Muscle of leg (tissue), 11 donors: ENCODE measurements around the gene SEMA3E. TPM values are rescaled to one million over a fixed set of nuclear protein-coding genes. Genes with fewer than 3 reads are reported as not detected.

Experiments used
- DNase-seq: peaks from one replicate; pipeline ENCODE4 v3.0.0; 2013
- H3K27ac ChIP-seq: one replicate; pipeline ENCODE4 v1.5.1; 2013; ENCODE audit warnings: mild to moderate bottlenecking, low read length, control low read depth
- H3K27me3 ChIP-seq: one replicate; pipeline ENCODE4 v1.6.1; 2013; ENCODE audit warnings: low read length; ENCODE audit not compliant: control insufficient read depth, insufficient read depth
- H3K36me3 ChIP-seq: one replicate; pipeline ENCODE4 v1.6.1; 2013; ENCODE audit warnings: low read length; ENCODE audit not compliant: control insufficient read depth, insufficient read depth
- H3K4me1 ChIP-seq: one replicate; pipeline ENCODE4 v1.6.1; 2013; ENCODE audit warnings: low read length; ENCODE audit not compliant: control insufficient read depth, insufficient read depth
- H3K4me3 ChIP-seq: one replicate; pipeline ENCODE4 v1.5.1; 2013; ENCODE audit warnings: low read length, control low read depth
- H3K9me3 ChIP-seq: replicated peaks from 2 replicates; pipeline ENCODE4 v1.6.1; 2013; ENCODE audit warnings: low read depth, low read length; ENCODE audit not compliant: control insufficient read depth
- WGBS: methylation state at CpG from one replicate; pipeline ENCODE4 v1.1.5; 2013; ENCODE audit warnings: missing lambda C conversion rate; ENCODE audit not compliant: insufficient coverage; 5-methylcytosine and 5-hydroxymethylcytosine counted together
- polyA plus RNA-seq, 8 donors: library from polyadenylated mRNA; unstranded; fragments of 120-200 nt; gene quantifications; one replicate each; pipeline versions ENCODE4 v1.2.1 to v1.2.3, GENCODE V29; 2013; ENCODE audit warnings: inconsistent platforms in 1 of 8, low replicate concordance in 1 of 8; ENCODE audit not compliant: insufficient read length in 8 of 8, insufficient read depth in 1 of 8
- total RNA-seq: library from RNA; stranded (reverse); fragments of 120-200 nt; gene quantifications from one replicate; pipeline ENCODE4 v1.2.4, GENCODE V29; 2013

SEMA3E gene
- total and polyA plus RNA-seq, 9 donors: 2.2 to 5.8 (median 3.8) TPM

GRCh38 chr7:83502636-83503035, 146.3 kb downstream of the SEMA3E start:
- DNase-seq: no peak
- Histone ChIP-seq H3K27me3 (no peaks in the 10 kb centered on the region), H3K4me3 (no peak overlapping the region), H3K4me1 (no peaks in the 10 kb centered on the region), H3K36me3 (no peaks in the 10 kb centered on the region), H3K9me3 (no peaks in the 10 kb centered on the region), H3K27ac (no peak overlapping the region)
- WGBS: no CpG with 5 or more reads among the region's 2 CpGs

- no peak for DNase-seq
Observed at GRCh38 chr7:83494683-83495082, 154.3 kb downstream of the SEMA3E start.

GRCh38 chr7:83492802-83493201, 156.1 kb downstream of the SEMA3E start:
- H3K4me3 ChIP-seq: no peak overlapping the region
- H3K9me3 ChIP-seq: no peaks in the 10 kb centered on the region
- no peaks in the 10 kb centered on the region for H3K36me3 ChIP-seq
- no peaks in the 10 kb centered on the region for H3K27me3 ChIP-seq
- H3K27ac ChIP-seq: no peak overlapping the region
- no peaks in the 10 kb centered on the region for H3K4me1 ChIP-seq
- no peak for DNase-seq
- WGBS: 80% methylated on average over 1 of the region's 3 CpGs

More at GRCh38 chr7:83494683-83495082, 154.3 kb downstream of the SEMA3E start:
- H3K4me1 ChIP-seq: no peaks in the 10 kb centered on the region
- no peaks in the 10 kb centered on the region for H3K36me3 ChIP-seq
- WGBS: no CpG with 5 or more reads among the region's 2 CpGs
- H3K9me3 ChIP-seq: no peaks in the 10 kb centered on the region
- H3K27ac ChIP-seq: no peak overlapping the region
- no peaks in the 10 kb centered on the region for H3K27me3 ChIP-seq
- no peak overlapping the region for H3K4me3 ChIP-seq

GRCh38 chr7:83487801-83488200, 161.1 kb downstream of the SEMA3E start:
- peak; percentile 19 for DNase-seq
- Histone ChIP-seq H3K27ac (no peak overlapping the region), H3K27me3 (no peaks in the 10 kb centered on the region), H3K36me3 (no peaks in the 10 kb centered on the region), H3K4me3 (no peak overlapping the region), H3K9me3 (no peaks in the 10 kb centered on the region), H3K4me1 (no peaks in the 10 kb centered on the region)
- WGBS: 68% methylated on average over 2 of the region's 2 CpGs

GRCh38 chr7:83486957-83487356, 162.0 kb downstream of the SEMA3E start:
- no peaks in the 10 kb centered on the region for H3K36me3 ChIP-seq
- no CpG with 5 or more reads among the region's 2 CpGs for WGBS
- no peaks in the 10 kb centered on the region for H3K4me1 ChIP-seq
- no peaks in the 10 kb centered on the region for H3K27me3 ChIP-seq
- no peak overlapping the region for H3K27ac ChIP-seq
- H3K9me3 ChIP-seq: no peaks in the 10 kb centered on the region
- DNase-seq: no peak
- no peak overlapping the region for H3K4me3 ChIP-seq

GRCh38 chr7:83486536-83486935, 162.4 kb downstream of the SEMA3E start:
- DNase-seq: no peak
- no peaks in the 10 kb centered on the region for H3K36me3 ChIP-seq
- no peak overlapping the region for H3K4me3 ChIP-seq
- no peaks in the 10 kb centered on the region for H3K27me3 ChIP-seq
- H3K9me3 ChIP-seq: no peaks in the 10 kb centered on the region
- WGBS: no CpG with 5 or more reads among the region's 2 CpGs
- no peaks in the 10 kb centered on the region for H3K4me1 ChIP-seq
- H3K27ac ChIP-seq: no peak overlapping the region

GRCh38 chr7:83484826-83485225, 164.1 kb downstream of the SEMA3E start:
- Histone ChIP-seq H3K4me3 (no peak overlapping the region), H3K27ac (no peak overlapping the region), H3K9me3 (no peaks in the 10 kb centered on the region), H3K4me1 (no peaks in the 10 kb centered on the region), H3K27me3 (no peaks in the 10 kb centered on the region), H3K36me3 (no peaks in the 10 kb centered on the region)
- DNase-seq: no peak
- WGBS: no CpG with 5 or more reads among the region's 1 CpG

GRCh38 chr7:83484266-83484665, 164.7 kb downstream of the SEMA3E start:
- Histone ChIP-seq H3K27ac (no peak overlapping the region), H3K9me3 (no peaks in the 10 kb centered on the region), H3K4me3 (no peak overlapping the region), H3K36me3 (no peaks in the 10 kb centered on the region), H3K27me3 (no peaks in the 10 kb centered on the region), H3K4me1 (no peaks in the 10 kb centered on the region)
- no peak for DNase-seq
- WGBS: no CpG with 5 or more reads among the region's 1 CpG

- Histone ChIP-seq H3K9me3 (no peaks in the 10 kb centered on the region), H3K4me1 (no peaks in the 10 kb centered on the region), H3K27me3 (no peaks in the 10 kb centered on the region), H3K27ac (no peak overlapping the region), H3K4me3 (no peak overlapping the region), H3K36me3 (no peaks in the 10 kb centered on the region)
- no peak for DNase-seq
- WGBS: no CpG with 5 or more reads among the region's 1 CpG
Observed at GRCh38 chr7:83478616-83479015, 170.3 kb downstream of the SEMA3E start.

- 0% methylated on average over 1 of the region's 4 CpGs for WGBS
- no peak overlapping the region for H3K4me3 ChIP-seq
- H3K9me3 ChIP-seq: no peaks in the 10 kb centered on the region
- no peak overlapping the region for H3K27ac ChIP-seq
- H3K36me3 ChIP-seq: no peaks in the 10 kb centered on the region
- DNase-seq: peak; percentile 16
- H3K4me1 ChIP-seq: no peaks in the 10 kb centered on the region
- H3K27me3 ChIP-seq: no peaks in the 10 kb centered on the region
Observed at GRCh38 chr7:83476511-83477050, 172.4 kb downstream of the SEMA3E start.

GRCh38 chr7:83475420-83475819, 173.5 kb downstream of the SEMA3E start:
- H3K27ac ChIP-seq: no peak overlapping the region
- WGBS: 67% methylated on average over 5 of the region's 6 CpGs

More at GRCh38 chr7:83475420-83475819, 173.5 kb downstream of the SEMA3E start:
- Histone ChIP-seq H3K4me1 (no peaks in the 10 kb centered on the region), H3K9me3 (no peaks in the 10 kb centered on the region), H3K27me3 (no peaks in the 10 kb centered on the region), H3K4me3 (no peak overlapping the region), H3K36me3 (no peaks in the 10 kb centered on the region)
- no peak for DNase-seq
